Muscle layer of colon (tissue), 2 donors: ENCODE results near the gene CAB39.

ENCODE experiments used
- H3K27ac ChIP-seq: one replicate; pipeline ENCODE4 v1.7.0; 2013; ENCODE audit warnings: low read depth, mild to moderate bottlenecking, low read length, moderate library complexity
- H3K27me3 ChIP-seq, 2 donors: one replicate each; pipeline ENCODE4 v1.7.0; 2013; ENCODE audit warnings: low read length in 2 of 2, mild to moderate bottlenecking in 2 of 2; ENCODE audit not compliant: insufficient read depth in 2 of 2, control insufficient read depth in 1 of 2
- H3K36me3 ChIP-seq: one replicate; pipeline ENCODE4 v1.7.0; 2013; ENCODE audit warnings: mild to moderate bottlenecking, low read length; ENCODE audit not compliant: insufficient read depth
- H3K4me1 ChIP-seq: one replicate; pipeline ENCODE4 v1.7.0; 2013; ENCODE audit warnings: mild to moderate bottlenecking, low read length; ENCODE audit not compliant: insufficient read depth
- H3K4me3 ChIP-seq, 2 donors: one replicate each; pipeline ENCODE4 v1.7.0; 2013; ENCODE audit warnings: low read length in 2 of 2, low read depth in 1 of 2, mild to moderate bottlenecking in 1 of 2, moderate library complexity in 1 of 2
- H3K9ac ChIP-seq: one replicate; pipeline ENCODE4 v1.7.0; 2013; ENCODE audit warnings: low read length
- H3K9me3 ChIP-seq: one replicate; pipeline ENCODE4 v1.7.0; 2013; ENCODE audit warnings: mild to moderate bottlenecking, low read length
- donor health status: abdominal sarcoma.
- donor health status: Adenocarcinoma of cecum.

Gene CAB39

DNA sequence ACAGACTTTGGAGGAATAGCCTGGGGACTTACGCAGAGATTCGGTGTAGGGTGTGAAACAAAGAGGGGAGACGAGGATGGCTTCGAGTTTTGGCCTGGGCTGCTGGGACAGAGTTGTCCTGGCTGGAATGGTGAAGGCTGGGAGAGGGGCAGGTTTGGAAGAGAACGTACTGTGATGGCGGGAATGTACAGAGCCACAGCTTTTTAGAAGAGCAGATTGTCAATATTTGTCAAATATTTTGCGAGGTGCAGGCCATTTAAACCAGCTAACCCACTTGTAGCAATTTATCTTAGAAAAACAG, 137.7 kb downstream of the CAB39 start:
- Histone ChIP-seq H3K27me3 (peaks cover 0 to 9% of the 10 kb centered on the region in 2 donors), H3K4me3 (no peak overlapping the region), H3K9me3 (no peaks in the 10 kb centered on the region), H3K4me1 (peaks cover 4% of the 10 kb centered on the region), H3K36me3 (no peaks in the 10 kb centered on the region), H3K9ac (no peak overlapping the region), H3K27ac (no peak overlapping the region)

DNA sequence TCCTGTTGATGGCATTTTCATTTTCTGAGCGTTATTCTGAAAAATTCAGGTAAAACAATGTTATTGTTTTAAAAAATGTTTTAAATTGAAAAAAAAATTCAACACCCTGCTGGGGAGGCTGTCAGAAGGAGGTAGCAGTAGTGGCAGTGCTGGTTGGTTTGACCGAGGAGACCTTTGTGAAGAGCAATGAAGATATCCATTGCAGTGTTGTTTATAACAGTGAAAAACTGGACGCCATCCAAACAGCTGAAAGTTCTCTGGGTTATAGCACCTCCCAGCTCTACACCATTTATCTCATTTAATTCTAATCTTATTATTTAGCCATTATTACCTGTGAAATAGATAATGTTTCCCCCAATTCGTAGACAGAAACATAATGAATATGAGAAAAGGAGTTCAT, 139.5 kb downstream of the CAB39 start:
- Histone ChIP-seq H3K4me1 (peaks cover 4% of the 10 kb centered on the region), H3K9me3 (no peaks in the 10 kb centered on the region), H3K36me3 (no peaks in the 10 kb centered on the region), H3K9ac (no peak overlapping the region), H3K27me3 (peaks cover 0 to 9% of the 10 kb centered on the region in 2 donors), H3K4me3 (no peak overlapping the region), H3K27ac (no peak overlapping the region)

- Histone ChIP-seq H3K36me3 (no peaks in the 10 kb centered on the region), H3K9ac (no peak overlapping the region), H3K27ac (no peak overlapping the region), H3K27me3 (no peaks in the 10 kb centered on the region), H3K4me1 (peaks cover 7% of the 10 kb centered on the region), H3K4me3 (no peak overlapping the region), H3K9me3 (no peaks in the 10 kb centered on the region)
These were observed 149.1 kb downstream of the CAB39 start for GRCh38 chr2:230861552-230862255.

GRCh38 chr2:230862292-230862691, 149.7 kb downstream of the CAB39 start:
- Histone ChIP-seq H3K27me3 (no peaks in the 10 kb centered on the region), H3K9me3 (no peaks in the 10 kb centered on the region), H3K27ac (no peak overlapping the region), H3K9ac (no peak overlapping the region), H3K36me3 (no peaks in the 10 kb centered on the region), H3K4me1 (peaks cover 12% of the 10 kb centered on the region), H3K4me3 (no peak overlapping the region)

GRCh38 chr2:230863031-230863430, 150.4 kb downstream of the CAB39 start:
- Histone ChIP-seq H3K9ac (no peak overlapping the region), H3K4me1 (peaks cover 16% of the 10 kb centered on the region), H3K4me3 (no peak overlapping the region), H3K27me3 (no peaks in the 10 kb centered on the region), H3K9me3 (no peaks in the 10 kb centered on the region), H3K27ac (no peak overlapping the region), H3K36me3 (no peaks in the 10 kb centered on the region)

- Histone ChIP-seq H3K27me3 (no peaks in the 10 kb centered on the region), H3K27ac (no peak overlapping the region), H3K4me3 (no peak overlapping the region), H3K9me3 (no peaks in the 10 kb centered on the region), H3K36me3 (no peaks in the 10 kb centered on the region), H3K9ac (no peak overlapping the region), H3K4me1 (peaks cover 21% of the 10 kb centered on the region)
These were observed 150.9 kb downstream of the CAB39 start for GRCh38 chr2:230863442-230864121.

DNA sequence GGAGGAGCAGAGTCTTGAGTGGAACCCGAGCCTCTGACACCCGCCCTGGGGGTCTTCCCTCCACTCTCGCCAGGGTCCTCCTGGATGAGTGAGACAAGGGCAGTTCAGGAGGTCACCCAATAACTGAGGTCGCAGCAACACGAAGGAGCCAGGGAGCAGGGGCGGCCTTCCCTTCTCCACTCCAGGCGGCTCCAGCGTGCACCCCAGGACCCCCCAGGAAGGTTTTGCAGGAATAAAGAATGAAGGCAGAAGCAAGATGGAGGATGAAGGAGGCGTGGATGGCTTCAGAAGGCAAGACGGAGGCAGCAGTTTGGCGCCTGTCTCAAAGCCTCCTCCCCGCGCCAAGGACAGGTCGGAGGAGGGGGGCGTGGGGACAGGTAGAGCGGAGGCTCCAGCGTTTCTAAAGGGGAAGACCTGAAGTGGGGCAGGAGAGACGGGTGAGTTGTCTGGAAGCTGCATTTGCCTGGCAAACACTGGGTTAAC, 151.5 kb downstream of the CAB39 start:
- Histone ChIP-seq H3K27me3 (no peaks in the 10 kb centered on the region), H3K27ac (no peak overlapping the region), H3K9me3 (no peaks in the 10 kb centered on the region), H3K4me1 (peaks cover 27% of the 10 kb centered on the region), H3K9ac (no peak overlapping the region), H3K36me3 (no peaks in the 10 kb centered on the region), H3K4me3 (peak overlapping the region; percentile 68 to 93)

DNA sequence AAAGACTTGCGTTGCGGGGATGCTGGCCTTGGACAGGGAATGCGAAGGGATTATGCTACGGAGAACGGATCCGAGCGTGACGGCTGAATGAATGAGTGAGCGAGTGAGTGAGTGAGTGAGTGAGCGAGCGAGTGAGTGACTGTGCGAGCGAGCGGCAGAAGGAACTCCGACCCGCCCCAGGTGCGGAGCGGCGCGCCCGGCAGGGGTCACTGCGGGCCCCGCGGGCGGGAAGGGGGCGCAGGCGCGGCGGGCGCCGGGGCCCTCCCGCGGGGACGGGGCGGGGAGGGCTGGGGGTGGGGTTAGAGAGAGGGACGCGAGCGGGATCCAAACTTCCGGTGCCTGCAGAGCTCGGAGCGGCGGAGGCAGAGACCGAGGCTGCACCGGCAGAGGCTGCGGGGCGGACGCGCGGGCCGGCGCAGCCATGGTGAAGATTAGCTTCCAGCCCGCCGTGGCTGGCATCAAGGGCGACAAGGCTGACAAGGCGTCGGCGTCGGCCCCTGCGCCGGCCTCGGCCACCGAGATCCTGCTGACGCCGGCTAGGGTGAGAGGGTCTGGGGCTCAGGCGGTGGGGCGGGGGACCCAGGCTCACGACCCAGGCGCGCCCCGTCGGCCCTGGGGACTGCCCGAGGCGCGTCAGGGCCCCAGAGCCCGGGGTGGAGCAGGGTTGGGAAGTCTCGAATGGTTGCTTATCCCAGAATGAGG, 152.1 kb downstream of the CAB39 start, which contains the start of gene ITM2C:
ITM2C (plus strand) TSS at position 338 of the 702 bp plus-strand sequence; CDS start at position 422, 84 bp downstream.
- no peaks in the 10 kb centered on the region for H3K27me3 ChIP-seq
- peak within 1 kb of the TSS; percentile 90 for H3K27ac ChIP-seq

DNA sequence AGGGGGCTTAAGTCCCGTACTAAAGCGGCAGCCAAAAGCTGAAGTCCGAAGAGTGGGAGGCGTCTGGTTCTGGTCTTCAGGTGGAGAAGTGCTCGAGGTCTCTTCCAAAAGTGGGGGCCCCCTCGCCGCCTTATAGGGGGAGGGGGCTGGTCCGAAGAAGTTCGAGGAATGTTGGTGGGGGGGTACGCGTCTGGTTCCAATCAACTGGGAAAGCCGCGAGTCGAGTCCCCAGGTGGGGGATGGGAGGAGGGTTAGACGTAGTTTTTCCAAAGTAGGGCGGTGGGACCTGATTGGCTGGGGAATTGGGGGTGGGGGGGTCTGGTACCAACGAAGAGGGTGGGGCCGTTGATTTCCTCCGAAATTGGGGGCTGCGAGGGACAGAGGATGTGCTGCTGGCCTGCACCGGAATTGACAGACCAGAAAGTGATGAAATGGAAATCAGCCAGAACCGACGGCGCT, 152.7 kb downstream of the CAB39 start:
- peaks cover 39% of the 10 kb centered on the region for H3K4me1 ChIP-seq
- H3K27ac ChIP-seq, result peak overlapping the region; percentile 90
- H3K27me3 ChIP-seq, result no peaks in the 10 kb centered on the region

More for the DNA sequence above, 152.1 kb downstream of the CAB39 start, which contains the start of gene ITM2C:
- H3K4me1 ChIP-seq, result peaks cover 33% of the 10 kb centered on the region
- H3K4me3 ChIP-seq, result peak within 1 kb of the TSS; percentile 68 to 93
- H3K36me3 ChIP-seq, result no peaks in the 10 kb centered on the region
- H3K9me3 ChIP-seq, result no peaks in the 10 kb centered on the region
- no peak within 1 kb of the TSS for H3K9ac ChIP-seq

GRCh38 chr2:230865766-230866755, 153.4 kb downstream of the CAB39 start:
- Histone ChIP-seq H3K36me3 (no peaks in the 10 kb centered on the region), H3K4me1 (peaks cover 46% of the 10 kb centered on the region), H3K9me3 (no peaks in the 10 kb centered on the region), H3K9ac (no peak overlapping the region), H3K4me3 (peak overlapping the region; percentile 34 to 68), H3K27ac (peak overlapping the region; percentile 71), H3K27me3 (no peaks in the 10 kb centered on the region)

More for the DNA sequence above, 152.7 kb downstream of the CAB39 start:
- Histone ChIP-seq H3K4me3 (peak overlapping the region; percentile 68 to 93), H3K9me3 (no peaks in the 10 kb centered on the region), H3K9ac (no peak overlapping the region), H3K36me3 (no peaks in the 10 kb centered on the region)
